ENCODE measurements around the gene CRYZ.
"Not testable (repeated sequence)": the region's sequence is repeated elsewhere in the genome, so short reads cannot be mapped to it uniquely, and the experiment has no call there.

The CRYZ gene

DNA sequence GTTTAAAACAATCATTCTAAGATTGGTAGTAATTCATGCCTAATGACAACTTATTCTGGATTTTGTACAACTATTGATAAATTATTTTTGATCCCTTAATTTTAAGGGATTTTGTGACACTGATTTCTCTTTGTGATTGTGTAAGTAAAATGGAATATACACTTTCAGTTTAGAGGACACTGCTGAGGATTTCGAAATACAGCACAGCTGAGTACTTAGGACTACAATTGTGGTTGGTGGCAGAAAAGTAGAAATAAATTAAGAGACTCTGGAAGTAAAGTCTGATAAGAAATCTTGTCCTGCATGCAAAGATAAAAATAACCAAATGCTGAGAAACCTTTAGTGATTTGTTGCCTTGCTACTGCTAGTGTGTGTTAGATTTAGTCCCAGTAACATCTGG, 40.1 kb upstream of the CRYZ start:
- no peaks in the 10 kb centered on the region for H3K9me3 ChIP-seq
- H3K4me3 ChIP-seq (ENCODE audit: low read depth, low read length), result no peak overlapping the region
- peaks cover 17% of the 10 kb centered on the region for H3K27me3 ChIP-seq
- no peak for DNase-seq
- H3K4me1 ChIP-seq, result no peaks in the 10 kb centered on the region
- no peak for TF ChIP-seq CTCF (IDR thresholded peaks at IDR 0.05; ENCODE audit: low read depth, low read length)
- no peaks in the 10 kb centered on the region for H3K36me3 ChIP-seq

- no peaks in the 10 kb centered on the region for H3K36me3 ChIP-seq
- no peaks in the 10 kb centered on the region for H3K9me3 ChIP-seq
- no peaks in the 10 kb centered on the region for H3K4me1 ChIP-seq
- H3K27me3 ChIP-seq, result peaks cover 17% of the 10 kb centered on the region
- peak; percentile 18 for DNase-seq
- no peak overlapping the region for H3K4me3 ChIP-seq (ENCODE audit: low read depth, low read length)
- peak; percentile 68 for TF ChIP-seq CTCF (IDR thresholded peaks at IDR 0.05; ENCODE audit: low read depth, low read length)
Observed at GRCh38 chr1:74771913-74772515, 39.2 kb upstream of the CRYZ start.

GRCh38 chr1:74767490-74767889, 34.6 kb upstream of the CRYZ start:
- peak; percentile 17 for DNase-seq
- Histone ChIP-seq H3K36me3 (no peaks in the 10 kb centered on the region), H3K9me3 (no peaks in the 10 kb centered on the region), H3K4me3 (ENCODE audit: low read depth, low read length) (no peak overlapping the region), H3K4me1 (no peaks in the 10 kb centered on the region), H3K27me3 (peaks cover under 1% of the 10 kb centered on the region; the same call in 1 of the 2 replicates)
- TF ChIP-seq CTCF (IDR thresholded peaks at IDR 0.05; ENCODE audit: low read depth, low read length), result peak; percentile 53

DNA sequence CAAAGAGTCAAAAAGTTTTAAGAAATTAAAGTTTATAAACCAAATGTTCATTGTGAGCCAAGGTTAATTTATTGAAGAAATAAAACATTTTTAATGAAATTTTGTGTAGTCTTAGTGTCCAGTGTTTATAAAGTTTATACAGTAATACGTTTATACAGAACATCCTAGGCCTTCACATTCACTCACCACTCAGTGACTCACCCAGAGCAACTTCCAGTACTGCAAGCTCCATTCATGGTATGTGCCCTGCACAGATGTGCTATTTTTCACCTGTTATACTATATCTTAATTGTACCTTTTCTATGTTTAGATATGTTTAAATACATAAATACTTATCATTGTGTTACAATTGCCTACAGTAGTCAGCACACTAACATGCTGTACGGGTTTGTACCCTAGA, 33.7 kb upstream of the CRYZ start:
- DNase-seq, result no peak
- Histone ChIP-seq H3K4me3 (ENCODE audit: low read depth, low read length) (no peak overlapping the region), H3K36me3 (no peaks in the 10 kb centered on the region), H3K27me3 (no peaks in the 10 kb centered on the region), H3K4me1 (no peaks in the 10 kb centered on the region), H3K9me3 (no peaks in the 10 kb centered on the region)
- no peak for TF ChIP-seq CTCF (IDR thresholded peaks at IDR 0.05; ENCODE audit: low read depth, low read length)

- no peaks in the 10 kb centered on the region for H3K27me3 ChIP-seq
- no peak overlapping the region for H3K4me3 ChIP-seq (ENCODE audit: low read depth, low read length)
- no peaks in the 10 kb centered on the region for H3K9me3 ChIP-seq
- no peaks in the 10 kb centered on the region for H3K36me3 ChIP-seq
- no peak for TF ChIP-seq CTCF (IDR thresholded peaks at IDR 0.05; ENCODE audit: low read depth, low read length)
- no peaks in the 10 kb centered on the region for H3K4me1 ChIP-seq
- DNase-seq, result no peak
Observed at GRCh38 chr1:74763807-74764206, 31.0 kb upstream of the CRYZ start.

DNA sequence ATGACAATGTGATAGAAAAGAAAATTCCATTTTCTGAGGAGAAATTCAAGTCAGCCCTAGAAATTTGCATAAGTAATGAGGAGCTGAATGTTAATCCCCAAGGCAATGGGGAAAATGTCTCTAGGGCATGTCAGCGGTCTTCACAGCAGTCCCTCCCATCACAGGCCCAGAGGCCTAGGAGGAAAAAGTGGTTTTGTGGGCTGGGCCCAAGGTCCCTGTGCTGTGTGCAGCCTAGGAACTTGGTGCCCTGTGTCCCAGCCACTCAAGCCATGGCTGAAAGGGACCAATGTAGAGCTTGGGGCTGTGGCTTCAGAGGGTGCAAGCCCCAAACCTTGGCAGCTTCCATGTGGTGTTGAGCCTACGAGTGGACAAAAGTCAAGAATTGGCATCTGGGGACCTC, 23.8 kb upstream of the CRYZ start:
- not testable (repeated sequence) for H3K4me3 ChIP-seq (ENCODE audit: low read depth, low read length); H3K4me1 ChIP-seq; H3K36me3 ChIP-seq; DNase-seq; H3K27me3 ChIP-seq; H3K9me3 ChIP-seq

- no peak for DNase-seq
- H3K9me3 ChIP-seq, result no peaks in the 10 kb centered on the region
- H3K4me3 ChIP-seq (ENCODE audit: low read depth, low read length), result no peak overlapping the region
- no peaks in the 10 kb centered on the region; the same call in 1 of the 2 replicates for H3K36me3 ChIP-seq
- H3K4me1 ChIP-seq, result no peaks in the 10 kb centered on the region
- no peaks in the 10 kb centered on the region for H3K27me3 ChIP-seq
- TF ChIP-seq CTCF (IDR thresholded peaks at IDR 0.05; ENCODE audit: low read depth, low read length), result no peak
Observed at GRCh38 chr1:74755475-74755874, 22.6 kb upstream of the CRYZ start.
